OCI-LY7 (cell line): ENCODE measurements around the gene COL25A1. TPM values are rescaled to one million over a fixed set of nuclear protein-coding genes. Genes with fewer than 3 reads are reported as not detected.
"Not testable (repeated sequence)": the region's sequence is repeated elsewhere in the genome, so short reads cannot be mapped to it uniquely, and the experiment has no call there.

ENCODE experiments used
- BruUV-seq: library from RNA; stranded (reverse); fragments of 400-500 nt; replicated peaks from 2 replicates; lab custom pipeline; 2021; lab: Mats Ljungman, UMichigan
- CTCF ChIA-PET: fragments of 300-600 bp; sonication (Branson Sonifier 250); formaldehyde crosslinking; loops from one replicate; lab custom pipeline; 2022; ENCODE audit warnings: antibody characterized with exemption; ENCODE audit not compliant: unreplicated experiment; lab: Charles Lee
- POLR2A ChIA-PET: fragments of 300-600 bp; sonication (Branson Sonifier 250); formaldehyde crosslinking; loops from one replicate; lab custom pipeline; 2022; ENCODE audit warnings: antibody characterized with exemption; lab: Charles Lee
- DNase-seq: peaks from one replicate; pipeline ENCODE4 v3.0.0-alpha.2; 2015; ENCODE audit warnings: low spot score
- H2AFZ ChIP-seq: fragments of 200-600 bp; sonication (generic), shearing (Covaris generic); 2 replicates; pipeline ENCODE4 v1.6.1; 2014; ENCODE audit warnings: mild to moderate bottlenecking, antibody characterized with exemption, low read length, moderate library complexity
- H3K27ac ChIP-seq: fragments of 200-600 bp; sonication (generic); 2 replicates; pipeline ENCODE4 v1.5.1; 2014; ENCODE audit warnings: mixed run types, low read depth, mild to moderate bottlenecking, moderate library complexity, low read length, inconsistent platforms; ENCODE audit not compliant: poor library complexity, severe bottlenecking
- H3K36me3 ChIP-seq: fragments of 200-600 bp; sonication (generic); 2 replicates; pipeline ENCODE4 v1.6.1; 2014; ENCODE audit warnings: mild to moderate bottlenecking, antibody characterized with exemption, low read length, moderate library complexity, mixed read lengths; ENCODE audit not compliant: insufficient read depth
- H3K4me1 ChIP-seq: fragments of 200-600 bp; sonication (generic); 2 replicates; pipeline ENCODE4 v1.5.1; 2014; ENCODE audit warnings: mild to moderate bottlenecking, low read length; ENCODE audit not compliant: insufficient read depth, poor library complexity, severe bottlenecking
- H3K4me2 ChIP-seq: fragments of 200-600 bp; sonication (generic); 2 replicates; pipeline ENCODE4 v1.6.1; 2014; ENCODE audit warnings: mild to moderate bottlenecking, low read length
- H3K4me3 ChIP-seq: fragments of 200-600 bp; sonication (generic); 2 replicates; pipeline ENCODE4 v1.5.1; 2014; ENCODE audit warnings: mild to moderate bottlenecking, low read depth, low read length; ENCODE audit not compliant: poor library complexity, severe bottlenecking
- H3K79me2 ChIP-seq: fragments of 200-600 bp; sonication (generic); 2 replicates; pipeline ENCODE4 v1.6.1; 2016; ENCODE audit warnings: low read depth, mild to moderate bottlenecking, low read length, moderate library complexity, mixed read lengths; ENCODE audit not compliant: insufficient read depth
- H3K9me2 ChIP-seq: fragments of 200-600 bp; sonication (generic); 2 replicates; pipeline ENCODE4 v1.6.1; 2016; ENCODE audit warnings: mild to moderate bottlenecking, low read length, mixed read lengths; ENCODE audit not compliant: insufficient read depth
- H3K9me3 ChIP-seq: fragments of 200-600 bp; sonication (generic); 2 replicates; pipeline ENCODE4 v1.6.1; 2014; ENCODE audit warnings: mild to moderate bottlenecking, mixed run types, low read length, mixed read lengths
- H4K20me1 ChIP-seq: fragments of 200-600 bp; sonication (generic); 2 replicates; pipeline ENCODE4 v1.6.1; 2014; ENCODE audit warnings: mild to moderate bottlenecking, antibody characterized with exemption, low read length, moderate library complexity, mixed read lengths; ENCODE audit not compliant: insufficient read depth
- EZH2phosphoT487 ChIP-seq: fragments of 200-600 bp; sonication (generic); IDR thresholded peaks from 2 replicates; pipeline ENCODE4 v1.6.1; 2018; ENCODE audit warnings: low read depth, borderline replicate concordance, mild to moderate bottlenecking, mixed run types, antibody characterized with exemption, low read length, moderate library complexity, mixed read lengths
- intact Hi-C: fragments of 100-400 bp; cut with micrococcal nuclease; formaldehyde crosslinking; loops from one replicate; pipeline ENCODE4 v1.10.0; 2022; ENCODE audit not compliant: unreplicated experiment
- total RNA-seq, 2 experiments: library from RNA; depleted of rRNA in 1 of 2; stranded (reverse); fragments of >200 nt in 1 of 2; shearing (Covaris generic) in 1 of 2; gene quantifications; 2 replicates each; pipeline ENCODE4 v1.2.3, GENCODE V29; 2014 to 2022
- TF ChIP-seq, protein P1 (sequence below): fragments of 200-600 bp; sonication (generic); conservative IDR thresholded peaks from 2 replicates; pipeline ENCODE4 v1.5.1; 2014; ENCODE audit warnings: mild to moderate bottlenecking, antibody characterized with exemption, low read length, moderate library complexity, mixed read lengths

The COL25A1 gene
- total RNA-seq, 2 experiments from 2014 or later: not detected

DNA sequence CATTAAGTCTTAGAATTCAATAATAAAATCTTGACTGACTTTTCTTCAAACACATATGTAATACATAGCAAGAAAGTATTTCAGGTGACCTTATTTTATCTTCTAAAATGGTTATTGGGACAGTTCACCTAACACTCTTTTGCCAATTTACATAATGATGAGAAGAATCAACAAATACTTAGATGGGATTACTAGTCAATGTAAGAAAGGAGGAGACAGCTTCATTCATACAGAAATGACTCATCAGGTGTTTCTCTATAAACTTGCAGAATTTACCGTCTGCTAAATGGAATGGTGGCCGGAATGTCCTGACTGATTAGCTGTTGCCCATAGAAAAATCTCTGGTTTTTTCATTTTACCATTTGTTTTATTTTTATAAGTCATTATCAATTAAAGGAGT lies 424.6 kb downstream of the COL25A1 start:
- no peaks in the 10 kb centered on the region for H3K9me2 ChIP-seq
- no peak overlapping the region for H3K27ac ChIP-seq
- DNase-seq: no peak
- BruUV-seq: no TSS peak
- ChIA-PET CTCF (no interaction called here), POLR2A (interaction anchor here (1.1 kb wide), 1 partner anchor 27 kb away, joined by 3 read pairs; no protein-coding TSS in a partner anchor)
- TF ChIP-seq, protein P1, sequence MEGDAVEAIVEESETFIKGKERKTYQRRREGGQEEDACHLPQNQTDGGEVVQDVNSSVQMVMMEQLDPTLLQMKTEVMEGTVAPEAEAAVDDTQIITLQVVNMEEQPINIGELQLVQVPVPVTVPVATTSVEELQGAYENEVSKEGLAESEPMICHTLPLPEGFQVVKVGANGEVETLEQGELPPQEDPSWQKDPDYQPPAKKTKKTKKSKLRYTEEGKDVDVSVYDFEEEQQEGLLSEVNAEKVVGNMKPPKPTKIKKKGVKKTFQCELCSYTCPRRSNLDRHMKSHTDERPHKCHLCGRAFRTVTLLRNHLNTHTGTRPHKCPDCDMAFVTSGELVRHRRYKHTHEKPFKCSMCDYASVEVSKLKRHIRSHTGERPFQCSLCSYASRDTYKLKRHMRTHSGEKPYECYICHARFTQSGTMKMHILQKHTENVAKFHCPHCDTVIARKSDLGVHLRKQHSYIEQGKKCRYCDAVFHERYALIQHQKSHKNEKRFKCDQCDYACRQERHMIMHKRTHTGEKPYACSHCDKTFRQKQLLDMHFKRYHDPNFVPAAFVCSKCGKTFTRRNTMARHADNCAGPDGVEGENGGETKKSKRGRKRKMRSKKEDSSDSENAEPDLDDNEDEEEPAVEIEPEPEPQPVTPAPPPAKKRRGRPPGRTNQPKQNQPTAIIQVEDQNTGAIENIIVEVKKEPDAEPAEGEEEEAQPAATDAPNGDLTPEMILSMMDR: no peak
- TF ChIP-seq EZH2phosphoT487: no peak
- intact Hi-C loops: no loop called here
- H3K9me3 ChIP-seq: no peaks in the 10 kb centered on the region
- H3K4me2 ChIP-seq: no peak overlapping the region
- no peaks in the 10 kb centered on the region for H3K4me1 ChIP-seq
- H3K79me2 ChIP-seq: no peaks in the 10 kb centered on the region
- H3K4me3 ChIP-seq: no peak overlapping the region
- no peaks in the 10 kb centered on the region for H3K36me3 ChIP-seq
- H2AFZ ChIP-seq: no peak overlapping the region
- no peaks in the 10 kb centered on the region for H4K20me1 ChIP-seq

DNA sequence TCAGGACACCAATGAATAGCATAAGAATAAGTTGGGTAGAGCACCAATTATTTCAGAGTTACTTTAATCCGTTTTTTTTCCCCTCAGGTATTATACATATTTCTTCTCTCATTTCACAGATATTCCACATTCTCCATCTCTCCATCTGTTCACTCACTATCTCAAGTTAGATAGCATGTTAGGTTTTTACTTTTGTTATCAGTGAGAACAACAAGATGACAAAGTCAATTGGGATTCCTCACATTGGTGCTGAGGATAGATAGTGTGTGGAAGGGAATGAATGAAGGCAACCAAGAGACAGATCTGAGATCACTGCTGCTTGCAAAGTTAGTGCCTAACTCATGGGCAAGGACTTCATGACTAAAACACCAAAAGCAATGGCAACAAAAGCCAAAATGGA lies 427.7 kb downstream of the COL25A1 start:
- POLR2A ChIA-PET: no interaction called here
- no peak overlapping the region for H3K4me3 ChIP-seq
- H4K20me1 ChIP-seq: no peaks in the 10 kb centered on the region
- no peaks in the 10 kb centered on the region for H3K9me2 ChIP-seq
- intact Hi-C loops: no loop called here
- no peak overlapping the region for H3K4me2 ChIP-seq
- TF ChIP-seq EZH2phosphoT487: no peak
- TF ChIP-seq, protein P1: no peak
- BruUV-seq: no TSS peak
- H3K36me3 ChIP-seq: no peaks in the 10 kb centered on the region
- no peak for DNase-seq
- CTCF ChIA-PET: no interaction called here
- H2AFZ ChIP-seq: no peak overlapping the region
- H3K9me3 ChIP-seq: no peaks in the 10 kb centered on the region
- no peaks in the 10 kb centered on the region for H3K79me2 ChIP-seq
- no peaks in the 10 kb centered on the region for H3K4me1 ChIP-seq
- no peak overlapping the region for H3K27ac ChIP-seq

DNA sequence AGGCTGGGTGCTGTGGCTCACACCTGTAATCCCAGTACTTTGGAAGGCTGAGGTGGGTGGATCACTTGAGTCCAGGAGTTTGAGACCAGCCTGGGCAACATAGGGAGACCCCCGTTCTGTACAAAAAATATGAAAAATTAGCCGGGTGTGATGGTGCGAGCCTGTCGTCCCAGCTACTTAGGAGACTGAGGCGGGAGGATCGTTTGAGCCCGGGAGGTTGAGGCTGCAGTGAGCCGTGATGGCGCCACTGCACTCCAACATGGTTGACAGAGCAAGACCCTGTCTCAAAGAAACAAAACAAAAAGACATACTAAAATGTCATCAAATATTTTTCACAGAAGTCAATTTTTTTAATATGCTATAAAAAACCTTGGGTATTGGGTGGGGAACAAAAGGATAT lies 432.5 kb downstream of the COL25A1 start:
- H3K79me2 ChIP-seq, BruUV-seq, H3K4me3 ChIP-seq, H3K4me1 ChIP-seq, DNase-seq, H3K27ac ChIP-seq, H3K9me2 ChIP-seq, intact Hi-C loops, H2AFZ ChIP-seq, CTCF ChIA-PET, POLR2A ChIA-PET, H3K9me3 ChIP-seq, H3K4me2 ChIP-seq, H3K36me3 ChIP-seq, H4K20me1 ChIP-seq: not testable (repeated sequence)
